Smooth muscle cell (in vitro differentiated cells): ENCODE results near the gene SLC10A2. TPM values are rescaled to one million over a fixed set of nuclear protein-coding genes. Genes with fewer than 3 reads are reported as not detected.

ENCODE experiments used
- DNase-seq: peaks from one replicate; lab custom pipeline; 2025; ENCODE audit not compliant: unreplicated experiment; lab: John Stamatoyannopoulos, UW
- H2AFZ ChIP-seq: fragments of 200-600 bp; sonication (generic); 2 replicates; pipeline ENCODE4 v1.6.0; 2016; ENCODE audit warnings: antibody characterized with exemption, low read depth, mild to moderate bottlenecking
- H3F3A ChIP-seq: fragments of 200-600 bp; sonication (generic); 2 replicates; pipeline ENCODE4 v1.6.0; 2017; ENCODE audit warnings: antibody characterized with exemption, low read depth
- H3K27ac ChIP-seq: fragments of 200-600 bp; sonication (generic); 2 replicates; pipeline ENCODE4 v1.5.1; 2016; ENCODE audit warnings: low read depth, mild to moderate bottlenecking
- H3K27me3 ChIP-seq: fragments of 200-600 bp; sonication (generic); 2 replicates; pipeline ENCODE4 v1.6.1; 2016; ENCODE audit warnings: low read depth, mild to moderate bottlenecking
- H3K36me3 ChIP-seq: fragments of 200-600 bp; sonication (generic); 2 replicates; pipeline ENCODE4 v1.5.1; 2016; ENCODE audit warnings: low read depth
- H3K4me1 ChIP-seq: fragments of 200-600 bp; sonication (generic); 2 replicates; pipeline ENCODE4 v1.5.1; 2016; ENCODE audit warnings: low read depth
- H3K4me2 ChIP-seq: fragments of 200-600 bp; sonication (generic); 2 replicates; pipeline ENCODE4 v1.6.0; 2016; ENCODE audit warnings: mild to moderate bottlenecking
- H3K4me3 ChIP-seq: fragments of 200-600 bp; sonication (generic); 2 replicates; pipeline ENCODE4 v1.5.1; 2016; ENCODE audit warnings: mild to moderate bottlenecking
- H3K79me2 ChIP-seq: fragments of 200-600 bp; sonication (generic); 2 replicates; pipeline ENCODE4 v1.6.0; 2016; ENCODE audit warnings: low read depth, mild to moderate bottlenecking
- H3K9ac ChIP-seq: fragments of 200-600 bp; sonication (generic); 2 replicates; pipeline ENCODE4 v1.6.0; 2016; ENCODE audit warnings: low read depth
- H3K9me3 ChIP-seq: fragments of 200-600 bp; sonication (generic); replicated peaks from 2 replicates; pipeline ENCODE4 v1.5.1; 2016; ENCODE audit warnings: low read depth
- H4K20me1 ChIP-seq: fragments of 200-600 bp; sonication (generic); 2 replicates; pipeline ENCODE4 v1.6.0; 2016; ENCODE audit warnings: low read depth
- CTCF ChIP-seq: fragments of 200-600 bp; sonication (generic); IDR thresholded peaks from 2 replicates; pipeline ENCODE4 v1.5.1; 2017; ENCODE audit warnings: borderline replicate concordance, mild to moderate bottlenecking, antibody characterized with exemption; ENCODE audit not compliant: insufficient read depth, poor library complexity, severe bottlenecking
- WGBS: methylation state at CpG from one replicate; pipeline ENCODE4 v1.1.7; 2016; ENCODE audit warnings: low lambda C conversion rate; 5-methylcytosine and 5-hydroxymethylcytosine counted together
- polyA plus RNA-seq: library from polyadenylated mRNA; unstranded; fragments of >200 nt; fragmentation: Nextera tagmentation; extraction: Ambion mirVana; gene quantifications from 2 replicates; pipeline ENCODE4 v1.2.1, GENCODE V29; 2016
- total RNA-seq: library from RNA; depleted of rRNA; stranded (reverse); fragments of >200 nt; gene quantifications from 2 replicates; pipeline ENCODE4 v1.2.3, GENCODE V29; 2014

SLC10A2 gene
- total and polyA plus RNA-seq, 2 experiments from 2014 or later = not detected

GRCh38 chr13:103087275-103087674 lies 21.1 kb upstream of the SLC10A2 start:
- H3F3A ChIP-seq = no peaks in the 10 kb centered on the region
- H3K79me2 ChIP-seq = no peaks in the 10 kb centered on the region
- H3K4me2 ChIP-seq = no peak overlapping the region
- no peak overlapping the region for H3K9ac ChIP-seq
- no peaks in the 10 kb centered on the region for H3K4me1 ChIP-seq
- peaks cover 7% of the 10 kb centered on the region for H3K27me3 ChIP-seq
- no peak for DNase-seq
- H3K27ac ChIP-seq = no peak overlapping the region
- H3K9me3 ChIP-seq = no peaks in the 10 kb centered on the region
- H2AFZ ChIP-seq = no peak overlapping the region
- no peaks in the 10 kb centered on the region for H3K36me3 ChIP-seq
- H3K4me3 ChIP-seq = no peak overlapping the region
- no peak for TF ChIP-seq CTCF
- H4K20me1 ChIP-seq = no peaks in the 10 kb centered on the region
- 78% methylated on average over 3 of the region's 3 CpGs for WGBS

GRCh38 chr13:103081435-103081834 lies 15.2 kb upstream of the SLC10A2 start:
- no peak overlapping the region for H2AFZ ChIP-seq
- no peaks in the 10 kb centered on the region for H3F3A ChIP-seq
- H3K27ac ChIP-seq = no peak overlapping the region
- H3K36me3 ChIP-seq = no peaks in the 10 kb centered on the region
- H3K4me1 ChIP-seq = no peaks in the 10 kb centered on the region
- H3K79me2 ChIP-seq = no peaks in the 10 kb centered on the region
- DNase-seq = no peak
- TF ChIP-seq CTCF = no peak
- WGBS = 81% methylated on average over 2 of the region's 2 CpGs
- no peaks in the 10 kb centered on the region for H3K9me3 ChIP-seq
- peaks cover 17% of the 10 kb centered on the region for H3K27me3 ChIP-seq
- H3K4me3 ChIP-seq = no peak overlapping the region
- H3K4me2 ChIP-seq = no peak overlapping the region
- H4K20me1 ChIP-seq = no peaks in the 10 kb centered on the region
- H3K9ac ChIP-seq = no peak overlapping the region

DNA sequence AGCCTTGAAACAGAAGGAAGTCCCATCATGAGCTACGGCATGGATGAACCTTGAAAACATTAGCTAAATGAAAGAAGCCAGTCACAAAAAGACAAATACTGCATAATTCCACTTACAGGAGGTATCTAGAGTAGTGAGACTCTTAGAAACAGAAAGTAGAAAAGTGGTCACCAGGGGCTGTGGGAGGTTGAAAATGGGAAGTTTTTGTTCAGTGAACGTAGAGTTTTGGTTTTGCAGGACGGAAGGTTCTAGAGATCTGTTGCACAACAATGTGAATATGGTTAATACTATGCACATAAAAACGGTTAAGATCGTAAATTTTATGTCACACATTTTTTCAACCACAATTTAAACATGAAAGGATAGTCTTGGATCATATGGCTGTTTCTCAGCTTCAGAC lies 11.9 kb upstream of the SLC10A2 start:
- Histone ChIP-seq H3K27ac (no peak overlapping the region), H3F3A (no peaks in the 10 kb centered on the region), H3K27me3 (peaks cover 17% of the 10 kb centered on the region), H3K9ac (no peak overlapping the region), H3K36me3 (no peaks in the 10 kb centered on the region), H2AFZ (no peak overlapping the region), H4K20me1 (no peaks in the 10 kb centered on the region), H3K4me2 (no peak overlapping the region), H3K79me2 (no peaks in the 10 kb centered on the region), H3K4me3 (no peak overlapping the region), H3K4me1 (no peaks in the 10 kb centered on the region), H3K9me3 (no peaks in the 10 kb centered on the region)
- 90% methylated on average over 5 of the region's 5 CpGs for WGBS
- TF ChIP-seq CTCF = no peak
- DNase-seq = no peak

DNA sequence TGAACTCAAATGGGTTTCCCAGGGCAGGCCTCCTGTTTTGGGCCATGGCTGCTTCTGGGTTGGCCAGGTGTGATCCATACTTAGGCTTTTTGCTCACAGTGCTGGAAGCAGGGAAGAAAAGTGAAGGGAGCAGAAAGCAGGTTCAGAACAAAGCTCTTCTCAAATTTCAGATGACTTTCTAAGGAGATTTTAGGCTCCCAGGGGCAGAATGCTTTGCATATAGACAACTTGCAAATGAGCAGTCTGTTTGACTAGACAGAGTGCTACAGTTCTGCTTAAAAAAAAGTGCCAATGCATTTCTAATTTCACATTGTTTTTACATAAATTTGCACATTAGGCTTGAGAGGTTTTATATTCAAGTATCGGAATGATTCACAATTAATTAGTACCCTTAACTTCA lies 2.6 kb upstream of the SLC10A2 start:
- no peaks in the 10 kb centered on the region for H3F3A ChIP-seq
- H3K27me3 ChIP-seq = peaks cover 28% of the 10 kb centered on the region
- no peaks in the 10 kb centered on the region for H3K36me3 ChIP-seq
- H3K4me2 ChIP-seq = no peak overlapping the region
- no peak overlapping the region for H3K9ac ChIP-seq
- H3K4me1 ChIP-seq = no peaks in the 10 kb centered on the region
- H3K27ac ChIP-seq = no peak overlapping the region
- 94% methylated on average over 1 of the region's 1 CpG for WGBS
- no peaks in the 10 kb centered on the region for H3K9me3 ChIP-seq
- no peak for TF ChIP-seq CTCF
- H3K4me3 ChIP-seq = no peak overlapping the region
- no peak overlapping the region for H2AFZ ChIP-seq
- no peak for DNase-seq
- no peaks in the 10 kb centered on the region for H3K79me2 ChIP-seq
- no peaks in the 10 kb centered on the region for H4K20me1 ChIP-seq
